GM13977 (cell line): Measurements from ENCODE around the gene LMNTD1.

Experiments used
- DNase-seq: peaks from one replicate; pipeline ENCODE4 v3.0.0; 2012; ENCODE audit warnings: low spot score
- in situ Hi-C: fragments of 300-500 bp; cut with MboI; formaldehyde crosslinking; loops from one replicate; pipeline ENCODE4 v1.12.0; 2022; ENCODE audit warnings: low sequenced_read_pairs, low pct_unique_long_range_greater_than_20kb, mixed read lengths, inconsistent platforms; ENCODE audit not compliant: unreplicated experiment
- TF ChIP-seq, protein P1 (sequence below): IDR thresholded peaks from 2 replicates; pipeline ENCODE4 v1.5.1; 2012; ENCODE audit warnings: mild to moderate bottlenecking, control low read depth; ENCODE audit not compliant: insufficient read depth; ENCODE audit errors: extremely low read depth, missing control alignments

The LMNTD1 gene

DNA sequence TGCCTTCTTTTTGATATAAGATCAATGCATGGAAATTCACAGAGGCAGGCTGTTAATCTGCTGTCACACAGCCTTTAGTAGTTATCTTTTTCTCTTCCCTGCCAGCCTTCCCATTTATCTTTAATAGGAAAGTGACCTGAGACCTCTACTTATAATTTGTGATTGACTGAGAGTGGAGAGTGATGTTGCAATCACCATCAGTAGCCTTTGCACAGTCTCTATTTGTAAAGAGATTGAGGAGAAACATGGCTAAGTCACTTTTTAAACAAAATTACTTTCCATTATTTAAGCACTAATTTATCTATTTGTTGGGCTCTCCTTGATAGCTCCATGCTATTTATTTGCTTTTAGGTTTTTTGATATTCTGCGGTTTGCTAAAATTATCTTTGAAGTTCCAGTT lies 19.9 kb downstream of the LMNTD1 start:
- in situ Hi-C loops = no loop called here
- no peak for DNase-seq
- TF ChIP-seq, protein P1, sequence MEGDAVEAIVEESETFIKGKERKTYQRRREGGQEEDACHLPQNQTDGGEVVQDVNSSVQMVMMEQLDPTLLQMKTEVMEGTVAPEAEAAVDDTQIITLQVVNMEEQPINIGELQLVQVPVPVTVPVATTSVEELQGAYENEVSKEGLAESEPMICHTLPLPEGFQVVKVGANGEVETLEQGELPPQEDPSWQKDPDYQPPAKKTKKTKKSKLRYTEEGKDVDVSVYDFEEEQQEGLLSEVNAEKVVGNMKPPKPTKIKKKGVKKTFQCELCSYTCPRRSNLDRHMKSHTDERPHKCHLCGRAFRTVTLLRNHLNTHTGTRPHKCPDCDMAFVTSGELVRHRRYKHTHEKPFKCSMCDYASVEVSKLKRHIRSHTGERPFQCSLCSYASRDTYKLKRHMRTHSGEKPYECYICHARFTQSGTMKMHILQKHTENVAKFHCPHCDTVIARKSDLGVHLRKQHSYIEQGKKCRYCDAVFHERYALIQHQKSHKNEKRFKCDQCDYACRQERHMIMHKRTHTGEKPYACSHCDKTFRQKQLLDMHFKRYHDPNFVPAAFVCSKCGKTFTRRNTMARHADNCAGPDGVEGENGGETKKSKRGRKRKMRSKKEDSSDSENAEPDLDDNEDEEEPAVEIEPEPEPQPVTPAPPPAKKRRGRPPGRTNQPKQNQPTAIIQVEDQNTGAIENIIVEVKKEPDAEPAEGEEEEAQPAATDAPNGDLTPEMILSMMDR = no peak

DNA sequence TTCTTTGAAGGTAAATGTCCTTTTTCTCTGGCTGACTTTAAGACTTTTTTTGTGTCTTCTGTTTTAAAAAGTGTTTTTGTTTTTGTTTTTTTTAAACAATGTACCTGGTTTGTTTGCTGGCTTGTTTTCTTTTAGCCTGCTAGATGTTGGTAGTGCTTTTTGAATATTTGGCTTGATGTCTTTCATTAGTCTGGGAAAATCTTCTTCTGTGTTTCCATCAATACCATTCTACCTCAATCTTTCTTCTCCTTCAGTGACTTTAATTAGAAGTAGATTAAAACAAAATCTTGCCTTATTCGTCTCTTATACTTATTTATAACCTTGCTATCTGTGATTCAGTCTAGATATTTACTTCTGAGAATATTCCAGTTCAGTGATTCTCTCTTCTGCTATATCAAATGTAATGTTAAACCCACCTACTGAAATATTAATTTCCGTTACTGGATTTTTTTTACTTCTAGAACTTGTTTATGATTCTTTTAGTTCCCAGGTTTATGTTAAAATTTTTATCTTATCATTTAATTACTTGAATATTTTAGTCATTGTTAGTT lies 21.5 kb downstream of the LMNTD1 start:
- DNase-seq = no peak
- TF ChIP-seq, protein P1 = no peak
- in situ Hi-C loops = no loop called here

DNA sequence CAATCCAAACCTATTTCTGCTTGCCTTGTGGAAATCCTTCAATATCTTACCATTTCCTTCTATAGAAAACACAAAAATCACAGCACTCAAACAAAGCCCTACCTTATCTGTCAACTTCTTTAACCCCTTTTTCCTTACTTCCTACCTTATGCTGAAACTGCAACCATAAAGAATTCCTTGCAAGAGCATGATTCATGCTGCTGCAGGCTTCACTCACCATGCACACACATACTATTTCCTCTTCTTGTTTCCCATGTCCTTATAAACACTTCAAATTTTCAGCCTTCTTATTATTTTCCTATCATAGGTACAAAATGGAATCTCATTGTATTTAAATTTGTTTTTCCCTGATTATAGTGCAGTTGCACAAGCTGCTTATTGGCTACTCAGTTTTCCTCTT lies 23.3 kb downstream of the LMNTD1 start:
- in situ Hi-C loops = no loop called here
- TF ChIP-seq, protein P1 = no peak
- DNase-seq = no peak

DNA sequence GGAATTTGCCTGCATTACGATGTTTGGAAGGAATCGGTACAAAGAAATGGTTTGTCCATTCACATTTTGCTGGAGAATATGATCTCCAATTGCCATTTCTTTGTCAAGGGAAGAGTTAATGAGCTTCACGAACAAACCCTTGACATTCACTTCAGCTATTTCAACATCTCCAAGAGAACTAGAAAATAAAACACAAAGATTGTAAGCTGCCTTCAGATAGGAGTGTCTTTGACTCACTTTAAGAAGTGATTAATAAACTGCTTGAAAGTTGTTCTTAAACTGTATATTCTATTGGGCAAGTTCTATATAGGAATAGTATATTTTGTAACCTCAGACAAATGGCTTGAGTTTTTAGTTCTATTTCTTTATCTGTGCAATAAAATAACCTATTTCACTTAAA lies 26.3 kb downstream of the LMNTD1 start:
- no peak for DNase-seq
- TF ChIP-seq, protein P1 = no peak
- in situ Hi-C loops = no loop called here

DNA sequence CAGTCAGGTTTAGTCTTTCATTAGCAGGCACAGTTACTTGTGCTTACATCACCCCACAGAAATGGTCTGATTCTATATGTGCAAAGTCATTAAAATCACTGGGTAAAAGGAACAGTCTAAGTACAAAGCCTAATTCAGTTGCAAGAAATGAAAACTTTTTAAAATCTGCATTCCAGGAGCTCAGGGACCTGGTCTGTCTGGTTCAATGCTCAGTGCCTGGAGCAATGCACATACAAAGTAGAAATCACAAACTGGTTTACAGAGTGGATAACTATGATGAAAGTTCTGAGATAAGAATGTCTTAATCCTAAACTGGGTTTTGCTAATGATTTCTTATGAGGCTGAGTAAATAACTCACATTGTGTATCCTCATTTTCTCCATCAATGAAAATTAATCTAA lies 28.7 kb downstream of the LMNTD1 start:
- in situ Hi-C loops = no loop called here
- no peak for DNase-seq
- TF ChIP-seq, protein P1 = no peak

DNA sequence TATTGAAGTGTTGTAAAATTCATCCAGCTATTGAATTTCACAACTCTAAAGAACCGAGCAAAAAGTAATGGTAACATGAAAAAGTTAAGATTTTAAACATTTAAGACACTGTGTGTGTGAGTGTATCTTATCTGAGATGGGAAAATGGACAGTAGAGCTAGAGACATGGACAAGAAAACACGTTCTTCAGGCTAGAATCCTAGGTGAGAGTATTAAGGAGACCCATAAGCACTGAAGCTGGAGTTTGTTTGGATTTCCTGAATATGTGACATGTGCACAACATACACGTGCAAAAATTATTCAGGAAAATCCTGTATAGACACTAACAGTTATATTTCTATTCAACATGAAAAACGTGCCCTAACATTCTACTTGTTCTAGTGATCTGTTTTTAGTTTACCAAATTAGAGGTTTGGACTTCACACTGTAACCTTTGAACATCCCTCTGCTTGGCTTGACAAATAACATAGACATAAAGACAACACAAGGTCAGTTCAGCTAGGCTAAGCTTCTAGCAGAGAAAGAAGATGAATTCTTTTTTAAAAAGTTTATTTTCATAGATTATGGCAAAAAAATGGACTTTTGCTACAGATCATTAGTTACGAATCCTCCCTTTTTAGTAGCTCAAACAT lies 31.3 kb downstream of the LMNTD1 start:
- TF ChIP-seq, protein P1 = no peak
- no peak for DNase-seq
- in situ Hi-C loops = no loop called here
